Stimulated activated CD4-positive, alpha-beta T cell treated with anti-CD3 and anti-CD28 coated beads, Interleukin-4, amount 100 ng/mL, for 4 hours (primary cell): ENCODE results near the gene SLC25A3.
"Not testable (repeated sequence)": the region's sequence is repeated elsewhere in the genome, so short reads cannot be mapped to it uniquely, and the experiment has no call there.

Source experiments
- DNase-seq, 2 experiments: peaks; one replicate each; pipeline ENCODE4 v3.0.0-alpha.2; 2020

SLC25A3 gene

GRCh38 chr12:98595243-98595988, 1.9 kb downstream of the SLC25A3 start:
- no peak for DNase-seq

GRCh38 chr12:98597313-98597712, 3.8 kb downstream of the SLC25A3 start:
- DNase-seq, result not testable (repeated sequence)

GRCh38 chr12:98601924-98602323, 8.4 kb downstream of the SLC25A3 start:
- DNase-seq, result no peak

DNA sequence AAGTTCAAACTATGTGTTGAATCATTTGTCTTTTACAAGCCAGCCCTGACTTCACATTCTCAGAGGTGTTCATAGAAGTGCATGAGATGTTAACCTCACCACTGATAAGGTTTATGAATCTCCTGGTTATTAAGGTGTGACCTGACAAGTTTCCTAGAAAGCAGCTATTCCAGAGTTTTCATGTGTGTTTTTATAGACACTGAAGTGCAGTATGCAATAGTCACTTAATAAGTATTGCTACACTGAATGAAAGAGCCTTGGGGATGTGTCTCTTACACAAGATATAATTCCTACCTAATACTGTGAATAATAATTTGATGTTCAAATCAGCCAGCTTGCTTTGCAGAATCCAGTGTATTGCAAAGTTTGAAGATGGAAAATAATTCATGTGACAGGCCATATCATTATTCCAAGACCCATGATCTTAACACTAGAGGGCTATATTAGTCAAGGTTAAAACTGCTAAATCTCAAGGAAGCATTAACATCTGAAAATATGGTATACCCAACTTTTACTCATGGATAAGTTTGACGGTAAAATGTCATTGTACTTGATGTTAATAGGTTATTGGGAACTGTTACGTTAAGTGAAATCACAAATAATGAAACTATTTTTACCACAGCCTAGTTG, 13.0 kb downstream of the SLC25A3 start:
- no peak for DNase-seq

- DNase-seq, result no peak
Observed at GRCh38 chr12:98610596-98610995, 17.1 kb downstream of the SLC25A3 start.

DNA sequence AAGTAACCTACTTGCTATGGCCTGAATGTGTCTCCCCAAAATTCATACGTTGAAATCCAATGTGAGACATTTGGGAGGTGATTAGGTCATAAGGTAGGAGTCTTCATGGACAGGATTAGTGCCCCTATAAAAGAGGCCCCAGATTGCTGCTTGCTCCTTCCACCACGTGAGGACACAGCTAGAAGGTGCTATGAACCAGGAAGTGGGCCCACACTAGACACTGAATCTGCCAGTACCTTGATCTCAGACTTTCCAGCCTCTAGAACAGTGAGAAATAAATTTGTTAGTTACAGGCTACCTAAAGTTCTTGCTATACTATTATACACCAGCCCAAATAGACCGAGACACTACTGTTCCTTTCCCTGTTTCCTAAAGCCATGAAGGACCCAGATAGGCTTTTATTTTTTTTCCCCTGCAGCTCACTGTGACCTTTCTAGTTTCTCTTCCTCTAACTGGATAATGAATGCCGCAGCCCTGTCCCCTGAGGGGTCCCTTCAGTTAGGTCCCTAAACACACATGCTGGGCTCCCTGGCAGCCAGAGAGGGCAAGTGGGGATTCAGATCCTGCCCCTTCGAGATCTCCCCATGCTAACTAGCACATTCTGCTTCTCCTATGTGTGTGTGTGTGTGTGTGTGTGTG, 19.3 kb downstream of the SLC25A3 start:
- no peak for DNase-seq

DNA sequence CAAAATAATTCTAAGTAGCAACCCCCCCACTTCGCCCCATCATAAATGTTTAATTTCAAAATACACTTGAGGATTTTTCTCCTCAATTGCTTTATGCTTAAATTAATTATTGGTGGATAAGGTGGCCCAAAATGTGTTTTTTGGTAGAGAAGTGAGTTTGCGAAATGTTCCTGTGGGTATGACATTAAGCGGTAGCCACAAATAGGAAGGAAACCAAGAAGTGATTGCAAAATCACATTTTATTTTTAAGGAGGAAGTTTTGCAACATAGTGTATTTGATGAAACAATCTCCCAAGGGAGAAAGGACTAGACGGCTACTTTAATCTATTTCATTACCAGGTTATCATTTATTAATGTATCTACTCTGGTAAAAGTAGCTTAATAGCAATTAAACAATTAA, 25.5 kb downstream of the SLC25A3 start:
- no peak for DNase-seq

DNA sequence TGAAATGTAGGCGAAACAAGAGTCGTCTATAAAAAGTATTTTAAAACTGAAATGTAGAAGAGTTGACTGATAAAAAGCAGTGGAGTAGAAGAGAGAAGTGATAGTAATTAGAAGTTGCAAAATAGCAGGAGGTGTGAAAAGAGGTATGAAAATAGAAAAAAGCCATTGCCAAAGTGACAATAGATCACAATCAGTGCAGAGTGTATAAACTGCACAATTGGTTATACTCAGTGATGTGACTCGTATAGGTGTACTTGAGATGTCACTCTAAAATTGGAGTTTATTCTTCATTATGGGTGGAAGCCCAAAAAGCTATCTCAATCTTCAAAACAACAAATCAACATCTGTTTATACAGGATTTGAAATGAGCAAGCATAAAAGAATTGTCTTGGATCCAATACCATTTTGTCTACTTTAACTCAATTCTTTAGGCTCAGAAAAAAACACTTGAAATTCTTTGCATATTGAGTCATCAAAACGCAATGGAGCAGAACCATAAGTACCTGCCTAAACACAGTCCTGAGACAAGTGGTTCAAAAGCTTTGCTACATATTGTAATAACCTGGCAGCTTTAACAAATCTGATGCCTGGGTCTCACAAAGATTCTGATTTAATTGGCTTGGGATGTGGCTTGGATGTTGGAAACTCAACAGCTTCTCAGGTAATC, 42.3 kb downstream of the SLC25A3 start:
- DNase-seq, result no peak

DNA sequence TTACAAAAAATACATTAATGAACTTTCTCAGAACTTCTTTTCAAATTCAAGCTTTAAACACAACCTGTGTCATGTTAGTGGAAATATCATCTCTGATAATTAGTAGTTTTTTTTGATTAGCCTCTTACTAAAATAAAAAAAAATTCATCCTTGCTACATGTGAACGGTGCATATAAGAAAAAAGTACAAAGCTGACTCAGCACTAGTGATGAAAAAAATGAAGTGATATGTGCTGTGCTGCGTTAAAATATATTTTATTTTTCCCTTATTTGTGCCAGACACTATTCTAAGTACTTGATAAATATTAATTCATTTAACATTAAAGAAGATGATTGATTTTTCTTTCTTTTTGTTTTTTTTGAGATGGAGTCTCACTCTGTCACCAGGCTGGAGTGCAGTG, 43.6 kb downstream of the SLC25A3 start:
- no peak for DNase-seq

DNA sequence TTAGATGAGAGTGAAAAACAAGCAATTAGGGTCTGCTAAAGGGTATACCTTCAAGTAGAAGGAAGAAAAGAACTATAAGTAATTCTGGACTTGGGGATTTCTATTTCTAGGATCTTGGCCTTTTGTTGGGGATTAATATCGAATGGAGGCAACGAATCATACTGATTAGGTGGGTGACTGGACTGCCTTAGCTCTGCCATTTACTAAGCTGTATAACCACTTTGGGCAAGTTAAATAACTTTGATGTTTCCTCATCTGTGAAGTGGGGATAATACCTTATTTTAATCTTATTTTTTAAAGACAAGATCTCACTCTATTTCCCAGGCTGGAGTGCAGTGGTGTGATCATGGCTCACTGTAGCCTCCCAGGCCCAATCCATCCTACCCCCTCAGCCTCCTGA, 44.5 kb downstream of the SLC25A3 start:
- DNase-seq, result no peak

- DNase-seq, result no peak
Observed at GRCh38 chr12:98639491-98639890, 46.0 kb downstream of the SLC25A3 start.

DNA sequence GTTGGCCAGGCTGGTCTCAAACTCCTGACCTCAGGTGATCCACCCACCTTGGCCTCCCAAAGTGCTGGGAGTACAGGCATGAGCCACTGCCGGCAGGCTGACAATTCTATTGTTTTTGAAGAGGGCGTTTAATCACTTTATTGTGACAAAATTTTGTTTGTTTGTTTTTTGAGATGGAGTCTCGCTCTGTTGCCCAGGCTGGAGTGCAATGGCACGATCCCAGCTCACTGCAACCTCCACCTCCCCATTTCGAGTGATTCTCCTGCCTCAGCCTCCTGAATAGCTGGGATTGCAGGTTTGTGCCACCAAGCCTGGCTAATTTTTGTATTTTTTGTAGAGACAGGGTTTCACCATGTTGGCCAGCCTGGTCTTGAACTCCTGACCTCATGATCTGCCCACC, 49.3 kb downstream of the SLC25A3 start:
- not testable (repeated sequence) for DNase-seq

GRCh38 chr12:98644433-98644711, 50.9 kb downstream of the SLC25A3 start:
- DNase-seq, result no peak

GRCh38 chr12:98644712-98645571, 51.5 kb downstream of the SLC25A3 start, which contains the start of the genes APAF1 and IKBIP:
APAF1 (plus strand) TSS chr12:98645290; CDS start chr12:98648360, 3,070 bp downstream.
IKBIP (minus strand) TSS chr12:98644788; CDS start chr12:98644701, 87 bp downstream.
- peak; percentile 94 to 97 for DNase-seq

GRCh38 chr12:98645572-98646067, 52.1 kb downstream of the SLC25A3 start:
- no peak for DNase-seq

- no peak for DNase-seq
Observed at GRCh38 chr12:98646294-98647090, 53.0 kb downstream of the SLC25A3 start.

GRCh38 chr12:98651328-98651727, 57.8 kb downstream of the SLC25A3 start:
- DNase-seq, result no peak

GRCh38 chr12:98653866-98654493, 60.5 kb downstream of the SLC25A3 start:
- no peak for DNase-seq
